CD4-positive, alpha-beta T cell treated with Interleukin-2 at 100 ng/mL for 4 hours (primary cell): ENCODE data around the gene TRIM22.
"Not testable (repeated sequence)": the region's sequence is repeated elsewhere in the genome, so short reads cannot be mapped to it uniquely, and the experiment has no call there.

ENCODE experiments used
- DNase-seq: peaks from one replicate; pipeline ENCODE4 v3.0.0-alpha.2; 2020; ENCODE audit warnings: low spot score

Gene TRIM22

GRCh38 chr11:5691238-5691963 lies 1.8 kb downstream of the TRIM22 start:
- DNase-seq: not testable (repeated sequence)

DNA sequence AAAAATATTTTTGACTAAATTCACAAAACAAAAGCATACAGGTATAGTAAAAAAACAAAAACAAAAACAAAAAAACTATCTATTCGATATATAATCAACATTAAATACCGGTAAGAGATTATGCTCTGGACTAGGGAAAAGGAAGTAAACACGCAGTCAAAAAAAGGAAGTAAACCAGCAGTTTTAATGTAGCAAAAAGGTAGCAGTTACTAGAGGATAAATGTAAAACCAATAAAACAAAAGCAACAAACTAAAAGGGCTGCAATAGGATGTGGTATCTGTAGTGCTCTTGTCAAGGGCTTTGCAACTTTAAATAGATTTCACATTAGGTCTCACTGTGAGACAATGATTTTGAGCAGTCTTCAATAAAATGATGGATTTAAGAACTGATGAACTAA lies 2.4 kb downstream of the TRIM22 start:
- DNase-seq: no peak

- no peak for DNase-seq
These were observed 5.1 kb downstream of the TRIM22 start for GRCh38 chr11:5694642-5695041.

GRCh38 chr11:5695580-5695979 lies 6.0 kb downstream of the TRIM22 start:
- DNase-seq: no peak

- DNase-seq: no peak
These were observed 6.6 kb downstream of the TRIM22 start for GRCh38 chr11:5696210-5696609.

DNA sequence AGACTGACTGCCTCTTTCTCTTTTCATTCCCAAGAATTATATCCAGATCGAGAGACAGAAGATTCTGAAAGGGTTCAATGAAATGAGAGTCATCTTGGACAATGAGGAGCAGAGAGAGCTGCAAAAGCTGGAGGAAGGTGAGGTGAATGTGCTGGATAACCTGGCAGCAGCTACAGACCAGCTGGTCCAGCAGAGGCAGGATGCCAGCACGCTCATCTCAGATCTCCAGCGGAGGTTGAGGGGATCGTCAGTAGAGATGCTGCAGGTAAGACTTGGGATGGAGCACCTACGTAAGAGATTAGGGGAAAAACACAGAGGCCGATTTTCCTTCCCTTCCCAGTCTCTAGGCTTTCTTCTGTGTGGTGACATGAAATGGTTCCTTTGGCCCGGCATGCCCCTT lies 8.7 kb downstream of the TRIM22 start:
- DNase-seq: no peak

- no peak for DNase-seq
These were observed 10.9 kb downstream of the TRIM22 start for GRCh38 chr11:5700421-5701054.

- DNase-seq: no peak
These were observed 11.5 kb downstream of the TRIM22 start for GRCh38 chr11:5701055-5701577.

GRCh38 chr11:5703741-5704536 lies 14.3 kb downstream of the TRIM22 start:
- no peak for DNase-seq

GRCh38 chr11:5705688-5706087 lies 16.1 kb downstream of the TRIM22 start:
- no peak for DNase-seq

DNA sequence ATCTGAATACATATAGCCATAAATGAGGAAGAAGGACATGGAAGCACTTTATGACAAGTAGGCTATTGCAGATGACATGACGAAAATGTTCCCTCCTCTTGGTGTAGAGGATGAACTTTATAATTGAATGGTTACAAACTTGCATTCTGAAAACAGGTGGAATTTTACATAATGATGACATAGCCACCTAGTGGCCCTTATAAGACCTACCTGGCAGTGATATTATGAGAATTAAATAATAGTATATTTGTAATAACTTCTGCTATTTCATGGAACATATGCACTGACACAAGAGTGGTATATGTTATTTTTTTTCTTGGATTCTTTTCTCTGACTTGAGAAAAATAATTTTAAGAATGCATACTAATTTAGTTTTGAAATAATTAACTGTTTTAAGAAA lies 22.9 kb downstream of the TRIM22 start:
- DNase-seq: peak; percentile 30

GRCh38 chr11:5713695-5714094 lies 24.1 kb downstream of the TRIM22 start:
- DNase-seq: no peak

GRCh38 chr11:5716518-5716917 lies 26.9 kb downstream of the TRIM22 start:
- DNase-seq: not testable (repeated sequence)

DNA sequence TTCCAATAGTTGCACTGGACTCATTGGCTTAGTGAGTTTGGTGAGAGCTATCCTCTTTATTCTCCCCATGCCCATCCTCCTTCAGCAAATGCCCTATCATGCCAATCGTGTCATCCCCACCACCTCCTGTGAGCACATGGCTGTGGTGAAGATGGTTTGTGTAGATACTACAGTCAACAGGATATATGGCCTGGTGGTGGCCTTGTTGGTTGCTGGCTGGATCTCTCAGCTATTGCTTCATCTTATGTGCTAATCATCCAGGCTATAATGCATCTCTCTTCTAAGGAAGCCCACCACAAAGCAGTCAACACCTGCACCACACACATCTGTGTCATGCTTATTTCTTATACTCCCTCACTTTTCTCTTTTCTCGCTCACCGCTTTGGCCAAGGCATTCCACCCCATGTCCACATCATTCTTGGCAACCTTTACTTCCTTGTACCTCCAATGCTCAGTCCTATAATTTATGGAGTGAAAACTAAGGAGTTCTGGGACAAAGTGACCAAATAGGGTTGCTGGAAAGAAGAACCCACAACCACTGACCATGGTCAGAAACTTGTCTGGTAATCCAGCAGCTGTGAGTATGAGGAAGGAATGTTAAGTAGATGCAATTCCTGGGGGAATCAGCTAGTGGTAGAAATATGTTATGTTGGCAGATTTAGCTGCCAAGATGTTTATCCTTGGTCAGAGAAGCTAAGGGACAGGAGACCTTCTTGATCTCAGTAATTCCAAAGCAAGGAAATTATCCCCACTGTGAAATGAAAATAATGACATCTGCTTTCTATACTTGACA lies 30.3 kb downstream of the TRIM22 start:
- no peak for DNase-seq

- no peak for DNase-seq
These were observed 33.0 kb downstream of the TRIM22 start for GRCh38 chr11:5722622-5723021.

- DNase-seq: no peak
These were observed 36.8 kb downstream of the TRIM22 start for GRCh38 chr11:5726351-5726750.

- no peak for DNase-seq
These were observed 38.1 kb downstream of the TRIM22 start for GRCh38 chr11:5727691-5728090.

DNA sequence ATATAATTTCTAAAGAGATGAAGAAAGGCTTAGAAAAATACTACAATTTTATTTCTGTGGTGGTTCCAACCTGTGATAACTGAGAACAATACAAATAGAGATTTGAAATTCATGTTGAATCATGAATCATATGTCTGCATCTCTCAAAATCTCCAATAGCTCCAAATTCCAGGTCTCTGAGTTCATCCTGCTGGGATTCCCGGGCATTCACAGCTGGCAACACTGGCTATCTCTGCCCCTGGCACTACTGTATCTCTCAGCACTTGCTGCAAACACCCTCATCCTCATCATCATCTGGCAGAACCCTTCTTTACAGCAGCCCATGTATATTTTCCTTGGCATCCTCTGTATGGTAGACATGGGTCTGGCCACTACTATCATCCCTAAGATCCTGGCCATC lies 46.8 kb downstream of the TRIM22 start, which contains the start of gene OR56B1:
Gene OR56B1, plus strand, starts transcription at position 53 of the 400 bp plus-strand sequence. Its CDS starts 69 bp downstream, at position 122.
- DNase-seq: no peak

DNA sequence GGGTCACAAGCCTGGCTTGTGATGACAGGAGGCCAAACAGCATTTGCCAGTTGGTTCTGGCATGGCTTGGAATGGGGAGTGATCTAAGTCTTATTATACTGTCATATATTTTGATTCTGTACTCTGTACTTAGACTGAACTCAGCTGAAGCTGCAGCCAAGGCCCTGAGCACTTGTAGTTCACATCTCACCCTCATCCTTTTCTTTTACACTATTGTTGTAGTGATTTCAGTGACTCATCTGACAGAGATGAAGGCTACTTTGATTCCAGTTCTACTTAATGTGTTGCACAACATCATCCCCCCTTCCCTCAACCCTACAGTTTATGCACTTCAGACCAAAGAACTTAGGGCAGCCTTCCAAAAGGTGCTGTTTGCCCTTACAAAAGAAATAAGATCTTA lies 47.5 kb downstream of the TRIM22 start:
- DNase-seq: no peak

- no peak for DNase-seq
These were observed 48.2 kb downstream of the TRIM22 start for GRCh38 chr11:5737670-5738392.

- no peak for DNase-seq
These were observed 48.8 kb downstream of the TRIM22 start for GRCh38 chr11:5738431-5738830.
